HTERT RPE-1 (cell line): ENCODE data around the gene AKAP9.
"Not testable (repeated sequence)": the region's sequence is repeated elsewhere in the genome, so short reads cannot be mapped to it uniquely, and the experiment has no call there.

Source experiments
- in situ Hi-C: fragments of 300-500 bp; cut with MboI; formaldehyde crosslinking; loops from 4 replicates; pipeline ENCODE4 v1.14.3; 2020; ENCODE audit warnings: low sequenced_read_pairs

Gene AKAP9

GRCh38 chr7:92006046-92006445 lies 65.4 kb downstream of the AKAP9 start:
- in situ Hi-C loops = no loop called here

DNA sequence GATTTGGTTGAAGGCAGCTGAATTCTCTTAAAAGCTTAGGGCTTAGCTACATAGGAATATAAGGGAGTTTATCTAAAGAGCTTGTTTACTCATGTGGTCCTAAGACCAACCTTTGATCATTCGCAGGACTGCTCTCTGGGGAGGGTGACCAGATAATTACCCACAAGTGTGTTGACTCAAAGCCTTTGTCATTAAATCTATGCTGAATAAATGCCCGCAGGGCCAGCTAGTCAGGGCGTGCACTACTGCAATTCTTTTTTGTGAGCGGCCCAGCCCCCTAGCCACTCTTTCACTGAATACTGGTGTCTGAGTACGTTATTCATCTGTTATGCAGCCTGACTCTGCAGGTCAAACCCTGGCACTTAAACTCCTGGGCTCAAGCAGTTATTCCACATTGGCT lies 69.6 kb downstream of the AKAP9 start:
- in situ Hi-C loops = no loop called here

GRCh38 chr7:92013611-92014010 lies 72.9 kb downstream of the AKAP9 start:
- in situ Hi-C loops = no loop called here

- in situ Hi-C loops = no loop called here
Measured at GRCh38 chr7:92020636-92021035, 80.0 kb downstream of the AKAP9 start.

- in situ Hi-C loops = no loop called here
Measured at GRCh38 chr7:92025260-92025659, 84.6 kb downstream of the AKAP9 start.

DNA sequence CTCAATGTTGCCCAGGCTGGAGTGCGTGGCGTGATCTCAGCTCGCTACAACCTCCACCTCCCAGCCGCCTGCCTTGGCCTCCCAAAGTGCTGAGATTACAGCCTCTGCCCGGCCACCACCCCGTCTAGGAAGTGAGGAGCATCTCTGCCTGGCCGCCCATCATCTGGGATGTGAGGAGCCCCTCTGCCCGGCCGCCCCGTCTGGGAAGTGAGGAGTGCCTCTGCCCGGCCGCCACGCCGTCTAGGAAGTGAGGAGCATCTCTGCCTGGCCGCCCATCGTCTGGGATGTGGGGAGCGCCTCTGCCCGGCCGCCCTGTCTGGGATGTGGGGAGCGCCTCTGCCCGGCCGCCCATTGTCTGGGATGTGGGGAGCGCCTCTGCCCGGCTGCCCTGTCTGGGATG lies 86.0 kb downstream of the AKAP9 start:
- in situ Hi-C loops = not testable (repeated sequence)

- in situ Hi-C loops = not testable (repeated sequence)
Measured at GRCh38 chr7:92027128-92027527, 86.5 kb downstream of the AKAP9 start.

GRCh38 chr7:92028226-92028625 lies 87.6 kb downstream of the AKAP9 start:
- in situ Hi-C loops = no loop called here

- in situ Hi-C loops = no loop called here
Measured at GRCh38 chr7:92028686-92029085, 88.0 kb downstream of the AKAP9 start.

DNA sequence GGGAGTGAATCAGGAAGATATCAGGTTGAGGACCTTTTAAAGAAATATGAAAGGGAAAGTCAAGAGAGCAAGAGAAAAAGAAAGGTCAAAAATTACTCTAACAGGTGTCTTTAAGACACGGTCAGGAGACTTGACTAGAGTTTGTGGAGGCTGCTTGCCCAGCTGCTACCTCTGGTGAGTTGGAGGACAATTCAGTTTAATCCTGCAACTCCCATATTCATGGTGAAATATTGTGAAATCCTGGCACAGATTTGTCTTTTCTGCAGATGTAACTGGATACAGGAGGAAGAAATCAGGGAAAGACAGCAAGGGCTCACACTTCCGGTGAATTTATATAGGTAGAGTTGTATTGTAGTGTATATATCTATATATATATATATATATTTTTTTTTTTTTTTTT lies 93.5 kb downstream of the AKAP9 start:
- in situ Hi-C loops = no loop called here

- in situ Hi-C loops = no loop called here
Measured at GRCh38 chr7:92035576-92035975, 94.9 kb downstream of the AKAP9 start.

DNA sequence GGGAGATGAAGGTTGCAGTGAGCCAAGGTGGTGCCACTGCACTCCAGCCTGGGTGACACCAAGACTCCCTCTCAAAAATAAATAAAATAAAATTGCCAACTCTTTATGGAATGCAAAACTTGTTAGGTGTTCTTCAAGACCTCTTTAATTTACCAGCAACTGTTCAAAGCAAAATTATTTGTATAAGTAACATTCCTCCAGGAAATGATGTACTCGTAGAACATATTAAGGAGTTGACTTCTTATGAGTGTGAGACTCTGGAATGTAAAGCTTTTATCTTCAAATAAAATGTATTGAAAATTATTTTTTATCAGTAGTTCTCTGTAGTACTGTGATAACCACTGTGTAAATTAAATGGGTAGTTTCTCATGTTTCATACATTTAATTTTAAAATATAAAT lies 99.2 kb downstream of the AKAP9 start:
- in situ Hi-C loops = no loop called here

DNA sequence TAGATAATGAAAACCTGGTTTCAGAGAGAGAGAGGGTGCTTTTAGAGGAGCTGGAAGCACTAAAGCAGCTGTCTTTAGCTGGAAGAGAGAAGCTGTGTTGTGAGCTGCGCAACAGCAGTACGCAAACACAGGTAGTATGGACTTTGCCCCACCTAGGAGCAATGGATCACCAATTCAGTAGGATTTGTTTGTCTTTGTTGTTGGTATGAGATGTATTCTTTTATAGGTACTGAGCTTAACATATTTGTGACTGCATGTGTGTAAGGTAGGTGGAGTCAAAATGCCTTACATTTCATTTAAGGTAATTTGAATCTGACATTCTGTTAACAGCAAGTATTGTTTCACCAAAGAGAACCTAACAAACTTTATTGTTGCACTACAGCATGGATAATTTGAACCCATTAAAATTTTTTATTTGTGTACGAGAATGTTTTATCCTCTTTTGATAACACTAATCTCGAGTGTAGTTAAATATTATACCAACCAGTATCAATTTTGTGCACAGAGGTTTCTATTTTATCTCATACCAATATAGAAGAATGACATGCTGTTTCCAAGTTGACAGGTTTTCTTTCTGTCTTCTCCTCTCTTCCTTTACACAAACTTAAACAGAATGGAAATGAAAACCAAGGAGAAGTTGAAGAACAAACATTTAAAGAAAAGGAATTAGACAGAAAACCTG lies 101.5 kb downstream of the AKAP9 start:
- in situ Hi-C loops = no loop called here

DNA sequence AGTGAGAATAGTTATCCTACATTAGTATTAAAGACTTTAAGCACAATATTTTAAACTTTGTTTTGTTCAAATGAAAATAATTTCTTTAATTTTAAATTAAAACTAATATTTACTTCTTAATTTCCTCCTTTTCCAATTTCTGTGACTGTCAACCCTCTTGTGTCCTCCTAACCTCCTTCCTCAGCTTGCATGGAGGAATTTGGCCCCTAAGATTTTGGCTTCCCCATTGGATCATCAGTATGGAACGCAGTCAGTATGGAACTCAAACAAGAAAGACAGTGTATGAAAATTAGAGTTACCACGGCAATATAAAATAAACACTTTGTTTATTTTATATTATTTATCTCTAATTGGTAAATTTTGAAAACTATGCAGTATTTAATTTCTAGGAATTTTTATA lies 102.4 kb downstream of the AKAP9 start:
- in situ Hi-C loops = no loop called here

GRCh38 chr7:92043637-92044036 lies 103.0 kb downstream of the AKAP9 start:
- in situ Hi-C loops = no loop called here

DNA sequence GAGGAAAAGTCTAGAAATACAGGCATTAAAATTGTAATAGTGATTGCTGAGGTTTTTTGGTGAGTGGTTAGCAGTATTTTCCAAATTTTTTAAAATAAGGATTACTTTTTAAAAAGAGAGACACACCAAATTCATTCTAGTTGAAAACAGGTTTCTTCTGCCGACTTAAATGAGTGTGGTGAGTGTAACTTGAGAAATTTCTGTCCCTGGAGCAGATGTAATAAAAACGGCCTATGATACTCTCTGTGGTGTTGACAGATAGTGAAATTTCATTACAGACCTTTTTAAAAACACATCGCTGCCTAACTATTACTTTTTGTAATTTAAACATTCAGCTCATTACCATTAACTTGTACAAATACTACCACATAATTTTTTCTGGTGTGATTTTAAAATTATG lies 103.5 kb downstream of the AKAP9 start:
- in situ Hi-C loops = no loop called here

DNA sequence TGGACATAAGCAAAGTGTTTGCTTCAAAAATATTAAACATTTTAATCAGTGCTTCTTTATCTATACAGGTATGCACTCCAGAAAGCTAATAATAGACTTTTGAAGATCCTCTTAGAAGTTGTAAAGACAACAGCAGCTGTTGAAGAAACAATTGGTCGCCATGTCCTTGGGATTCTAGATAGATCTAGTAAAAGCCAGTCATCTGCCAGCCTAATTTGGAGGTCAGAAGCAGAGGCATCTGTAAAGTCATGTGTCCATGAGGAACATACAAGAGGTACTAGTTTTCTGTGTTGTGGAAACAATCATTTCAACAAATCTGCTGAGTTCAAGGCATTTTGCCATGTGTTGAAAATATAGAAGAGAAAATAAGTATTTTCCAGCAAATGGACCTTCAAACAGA lies 104.3 kb downstream of the AKAP9 start:
- in situ Hi-C loops = no loop called here

GRCh38 chr7:92051655-92052054 lies 111.0 kb downstream of the AKAP9 start:
- in situ Hi-C loops = no loop called here

DNA sequence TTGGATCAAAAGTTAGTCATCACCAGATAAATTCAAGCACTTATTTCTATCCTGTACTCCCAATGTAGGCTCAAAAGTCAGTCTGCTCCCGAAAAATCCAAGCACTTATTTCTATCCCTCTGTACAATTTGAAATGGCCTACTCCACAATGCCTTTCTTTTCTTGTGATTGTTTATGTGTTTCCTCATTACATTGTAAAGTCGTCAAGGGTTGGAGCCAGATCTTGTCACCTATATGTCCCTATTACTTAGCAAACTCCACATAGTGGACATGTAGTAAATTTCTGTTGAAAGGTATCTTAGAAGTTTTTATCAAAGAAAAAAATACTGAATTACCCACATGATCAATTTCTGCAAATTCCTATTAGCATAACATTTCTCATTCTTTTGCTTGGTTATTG lies 111.5 kb downstream of the AKAP9 start:
- in situ Hi-C loops = no loop called here

GRCh38 chr7:92052684-92053083 lies 112.0 kb downstream of the AKAP9 start:
- in situ Hi-C loops = no loop called here

DNA sequence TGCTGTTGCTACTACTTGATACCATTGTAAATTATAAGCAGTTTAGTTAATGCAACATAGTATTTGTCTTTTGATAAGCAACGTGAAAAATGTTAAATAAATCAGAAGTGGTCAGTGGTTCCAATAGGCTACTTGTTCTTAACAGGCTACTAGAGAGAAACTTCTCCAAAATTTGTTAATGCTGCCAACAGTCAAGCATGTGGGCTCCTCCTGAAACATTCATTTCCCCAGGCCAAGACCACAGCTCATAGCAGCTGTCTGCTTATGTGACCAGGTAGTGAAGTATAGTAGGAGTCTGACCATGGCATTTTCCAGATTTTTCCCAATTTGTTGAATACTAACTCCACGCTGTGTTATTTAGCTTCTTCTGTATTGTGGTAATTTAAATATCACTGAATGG lies 112.7 kb downstream of the AKAP9 start:
- in situ Hi-C loops = no loop called here

- in situ Hi-C loops = no loop called here
Measured at GRCh38 chr7:92056286-92056685, 115.6 kb downstream of the AKAP9 start.

DNA sequence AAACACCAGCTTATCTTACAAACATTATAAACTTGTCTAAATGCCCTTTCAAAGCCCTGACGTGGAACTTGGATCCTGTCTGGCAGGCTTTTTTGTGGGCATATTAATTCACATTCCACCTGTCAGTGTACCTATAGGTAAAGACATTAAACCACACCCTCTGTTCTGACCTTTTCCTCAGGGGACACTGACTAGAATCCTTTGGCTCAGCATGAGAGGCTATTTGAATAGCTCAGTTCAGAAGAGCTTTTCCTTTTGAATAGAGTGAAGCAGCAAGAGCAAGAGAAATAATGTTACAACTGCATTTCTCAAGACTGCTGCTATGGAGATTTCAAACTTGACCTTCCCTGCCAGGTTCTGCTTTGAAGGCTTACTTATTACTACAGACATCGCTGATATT lies 116.7 kb downstream of the AKAP9 start:
- in situ Hi-C loops = no loop called here
